GM12878 (cell line): Measurements from ENCODE around the gene GCM1. TPM values are rescaled to one million over a fixed set of nuclear protein-coding genes. Genes with fewer than 3 reads are reported as not detected.

Source experiments
- ATAC-seq: fragments of 200-7000 bp; cut with Tn5 transposase; 3 replicates; pipeline ENCODE4 v1.9.1; 2020; ENCODE audit warnings: mild to moderate bottlenecking, moderate library complexity
- Bru-seq: library from RNA; stranded (reverse); fragments of 400-500 nt; gene quantifications from one replicate; lab custom pipeline; 2021; lab: Mats Ljungman, UMichigan
- BruChase-seq, 2 experiments: library from RNA; stranded (reverse); fragments of 400-500 nt; gene quantifications; one replicate each; lab custom pipeline; 2021; lab: Mats Ljungman, UMichigan
- BruUV-seq: library from RNA; stranded (reverse); fragments of 400-500 nt; replicated peaks from 2 replicates; lab custom pipeline; 2021; lab: Mats Ljungman, UMichigan
- CTCF ChIA-PET: fragments of 300-600 bp; sonication (Branson Sonifier 250); formaldehyde crosslinking; extraction: SDS; loops from one replicate; lab custom pipeline; 2021; ENCODE audit warnings: inconsistent platforms; lab: Yijun Ruan, JAX
- POLR2A ChIA-PET: fragments of 350-600 bp; formaldehyde crosslinking; extraction: SDS; loops from one replicate; lab custom pipeline; 2021; ENCODE audit warnings: inconsistent platforms; lab: Charles Lee
- RAD21 ChIA-PET: fragments of 300-600 bp; sonication (Branson Sonifier 250); formaldehyde crosslinking; loops from one replicate; lab custom pipeline; 2023; ENCODE audit warnings: antibody characterized with exemption; ENCODE audit not compliant: unreplicated experiment; lab: Charles Lee
- SMC1A ChIA-PET: fragments of 300-600 bp; sonication (Branson Sonifier 250); formaldehyde crosslinking; loops from one replicate; lab custom pipeline; 2023; ENCODE audit not compliant: unreplicated experiment, uncharacterized antibody; lab: Charles Lee
- DNase-seq: peaks from one replicate; pipeline ENCODE4 v3.0.0-alpha.2; 2011; ENCODE audit warnings: low read depth, low spot score
- FAIRE-seq: peaks from 3 replicates; lab custom pipeline; 2011; peaks lifted over from hg19 to GRCh38; lab: Jason Lieb, UNC
- H2AFZ ChIP-seq: 2 replicates; pipeline ENCODE4 v1.6.0; 2011; ENCODE audit warnings: low read depth, low read length, control low read depth; ENCODE audit not compliant: control insufficient read depth
- H3K27ac ChIP-seq: 2 replicates; pipeline ENCODE4 v1.5.1; 2011; ENCODE audit warnings: control low read depth; ENCODE audit not compliant: control insufficient read depth, insufficient read depth
- H3K27me3 ChIP-seq, 2 experiments: replicated peaks in 1 of 2; 2 replicates each; pipeline versions ENCODE4 v1.6.0 to v1.6.1; 2011; ENCODE audit warnings: low read length in 1 of 2; ENCODE audit not compliant: control insufficient read depth in 2 of 2, insufficient read depth in 2 of 2
- H3K36me3 ChIP-seq, 2 experiments: 2 replicates each; pipeline ENCODE4 v1.5.1; 2011; ENCODE audit warnings: low read length in 1 of 2; ENCODE audit not compliant: control insufficient read depth in 2 of 2, insufficient read depth in 2 of 2
- H3K4me1 ChIP-seq: 2 replicates; pipeline ENCODE4 v1.6.1; 2011; ENCODE audit warnings: mild to moderate bottlenecking, low read length, moderate library complexity, mixed read lengths; ENCODE audit not compliant: control insufficient read depth, insufficient read depth
- H3K4me2 ChIP-seq: 2 replicates; pipeline ENCODE4 v1.6.0; 2011; ENCODE audit warnings: control low read depth; ENCODE audit not compliant: control insufficient read depth, insufficient read depth
- H3K4me3 ChIP-seq: fragments of 200-600 bp; sonication (generic); 2 replicates; pipeline ENCODE4 v1.5.1; 2016
- H3K79me2 ChIP-seq: 2 replicates; pipeline ENCODE4 v1.6.0; 2011; ENCODE audit warnings: low read length; ENCODE audit not compliant: control insufficient read depth, insufficient read depth
- H3K9ac ChIP-seq: 2 replicates; pipeline ENCODE4 v1.8.0; 2011; ENCODE audit warnings: low read length, control low read depth, mixed read lengths; ENCODE audit not compliant: control insufficient read depth, insufficient read depth
- H3K9me3 ChIP-seq: replicated peaks from 3 replicates; pipeline ENCODE4 v1.5.1; 2011; ENCODE audit warnings: mild to moderate bottlenecking, low read length; ENCODE audit not compliant: control insufficient read depth, insufficient read depth
- H4K20me1 ChIP-seq: 2 replicates; pipeline ENCODE4 v1.6.0; 2011; ENCODE audit not compliant: control insufficient read depth, insufficient read depth
- CBX3 ChIP-seq: fragments of 200-600 bp; sonication (generic); IDR thresholded peaks from 2 replicates; pipeline ENCODE4 v1.6.1; 2016; ENCODE audit warnings: low read depth, borderline replicate concordance
- CUX1 ChIP-seq: IDR thresholded peaks from 2 replicates; pipeline ENCODE4 v1.6.1; 2012; ENCODE audit warnings: improper control_type of control experiment, low read depth, low read length; ENCODE audit not compliant: insufficient replicate concordance
- DPF2 ChIP-seq: fragments of 450-650 bp; IDR thresholded peaks from 2 replicates; pipeline ENCODE4 v1.6.1; 2017; ENCODE audit warnings: mild to moderate bottlenecking
- HDAC2 ChIP-seq: fragments of 200-600 bp; sonication (generic); IDR thresholded peaks from 2 replicates; pipeline ENCODE4 v1.6.1; 2017
- HDAC6 ChIP-seq: fragments of 200-600 bp; sonication (generic); IDR thresholded peaks from one replicate; pipeline ENCODE4 v1.8.0; 2017; ENCODE audit warnings: antibody characterized with exemption; ENCODE audit not compliant: unreplicated experiment
- HDGF ChIP-seq: fragments of 450-650 bp; IDR thresholded peaks from 2 replicates; pipeline ENCODE4 v1.6.1; 2016; ENCODE audit warnings: antibody characterized with exemption
- JUNB ChIP-seq: IDR thresholded peaks from 2 replicates; pipeline ENCODE4 v1.6.1; 2016; ENCODE audit warnings: antibody characterized with exemption, mild to moderate bottlenecking
- JUND ChIP-seq: IDR thresholded peaks from 2 replicates; pipeline ENCODE4 v1.6.1; 2012; ENCODE audit warnings: low read depth, mild to moderate bottlenecking, low read length, improper control_type of control experiment, moderate library complexity
- MTA3 ChIP-seq: IDR thresholded peaks from 2 replicates; pipeline ENCODE4 v1.6.1; 2012; ENCODE audit warnings: low read length, inconsistent platforms, borderline replicate concordance
- MYC ChIP-seq: IDR thresholded peaks from 2 replicates; pipeline ENCODE4 v1.6.1; 2011; ENCODE audit warnings: mild to moderate bottlenecking, low read length, moderate library complexity, inconsistent platforms; ENCODE audit not compliant: insufficient read depth, insufficient replicate concordance, insufficient read length, severe bottlenecking
- NR2C2 ChIP-seq: IDR thresholded peaks from 2 replicates; pipeline ENCODE4 v1.6.1; 2011; ENCODE audit warnings: borderline replicate concordance, low read depth; ENCODE audit not compliant: control insufficient read depth, insufficient read length
- PAX8 ChIP-seq: fragments of 450-650 bp; IDR thresholded peaks from 2 replicates; pipeline ENCODE4 v1.6.1; 2017; ENCODE audit warnings: mild to moderate bottlenecking, moderate library complexity
- POLR2A ChIP-seq: IDR thresholded peaks from 2 replicates; pipeline ENCODE4 v1.6.1; 2011; ENCODE audit warnings: low read depth, mild to moderate bottlenecking, low read length
- POLR2AphosphoS5 ChIP-seq: IDR thresholded peaks from 2 replicates; pipeline ENCODE4 v1.6.1; 2011; ENCODE audit warnings: mild to moderate bottlenecking, low read length, inconsistent platforms
- SMAD5 ChIP-seq: IDR thresholded peaks from 2 replicates; pipeline ENCODE4 v1.6.1; 2016; ENCODE audit warnings: antibody characterized with exemption, low read depth
- TCF3 ChIP-seq: IDR thresholded peaks from 2 replicates; pipeline ENCODE4 v1.6.1; 2012; ENCODE audit warnings: low read depth, mild to moderate bottlenecking, low read length, borderline replicate concordance; ENCODE audit not compliant: insufficient read depth
- USF1 ChIP-seq: IDR thresholded peaks from 2 replicates; pipeline ENCODE4 v1.6.1; 2011; ENCODE audit warnings: borderline replicate concordance, low read depth, mild to moderate bottlenecking, moderate library complexity, mixed read lengths, low read length; ENCODE audit not compliant: insufficient read depth; ENCODE audit errors: extremely low read length
- WGBS: methylation state at CpG from one replicate; pipeline ENCODE4 v1.1.6; 2016; ENCODE audit warnings: low lambda C conversion rate; ENCODE audit not compliant: insufficient replicate concordance, insufficient coverage; ENCODE audit errors: missing lambda C conversion rate; 5-methylcytosine and 5-hydroxymethylcytosine counted together
- in situ Hi-C: fragments of 300-500 bp; cut with MboI; formaldehyde crosslinking; loops from 9 replicates; pipeline ENCODE4 v1.14.3; 2018; ENCODE audit warnings: mixed read lengths
- intact Hi-C: fragments of 100-400 bp; cut with micrococcal nuclease; formaldehyde crosslinking; loops from one replicate; pipeline ENCODE4 v1.14.2; 2022; ENCODE audit not compliant: unreplicated experiment
- long read RNA-seq, 2 experiments: library from polyadenylated mRNA; unstranded; transcript quantifications; one replicate each; pipeline ENCODE4 v2.0.0, GENCODE V29; 2019 to 2020
- polyA minus RNA-seq, 3 experiments: library from RNA; depleted of rRNA, polyadenylated mRNA; stranded (reverse); fragments of >200 nt; gene quantifications; 2 replicates each; pipeline ENCODE4 v1.2.3, GENCODE V29; 2011
- polyA plus RNA-seq, 11 experiments: library from polyadenylated mRNA; depleted of rRNA in 4 of 11; unstranded in 6 of 11; stranded (reverse) in 5 of 11; fragments of >200 nt; fragmentation: Nextera tagmentation in 4 of 11; fragmentation: Illumina TruSeq in 1 of 11; extraction: Ambion mirVana in 4 of 11; extraction: Trizol in 1 of 11; gene quantifications; 1 replicate in 1 of 11; 2 replicates in 10 of 11; pipeline versions ENCODE4 v1.2.1 to v1.2.3, GENCODE V29; 2011 to 2016; ENCODE audit warnings: inconsistent platforms in 2 of 11, missing spikeins in 2 of 11, low read depth in 1 of 11
- total RNA-seq, 4 experiments: library from RNA; depleted of rRNA in 3 of 4; stranded (reverse); fragments of >200 nt in 3 of 4; fragmentation: Illumina TruSeq in 1 of 4; extraction: Trizol in 1 of 4; gene quantifications; 2 replicates each; pipeline versions ENCODE4 v1.2.1 to v1.2.3, GENCODE V29; 2013 to 2021

GCM1 gene
- 0.32 TPM in 1 of 2 replicates, not detected in the other for total RNA-seq (2013; cell fraction: nucleolus; rRNA removed)
- total RNA-seq (2014; rRNA removed) (0.16 TPM in 1 of 2 replicates, not detected in the other), total RNA-seq (2014; rRNA removed; fragmentation: Illumina TruSeq; extraction: Trizol) (0.04 and 0.09 TPM in 2 replicates), total RNA-seq (2021) (0.11 TPM in 1 of 2 replicates, not detected in the other), polyA plus RNA-seq (2011; rRNA removed) (0.07 and 0.08 TPM in 2 replicates), polyA plus RNA-seq (2014; fragmentation: Illumina TruSeq; extraction: Trizol) (0.04 and 0.19 TPM in 2 replicates), polyA plus RNA-seq (2014; fragmentation: Nextera tagmentation; extraction: Ambion mirVana) (under 1 TPM in 1 of 2 experiments, not detected in 1; 0.05 TPM), polyA plus RNA-seq (2014; rRNA removed) (0.05 and 0.10 TPM in 2 replicates), polyA plus RNA-seq (2016; fragmentation: Nextera tagmentation; extraction: Ambion mirVana) (not detected), polyA minus RNA-seq (2011; rRNA and poly(A)+ RNA removed) (not detected in 2 replicates), Bru-seq, nascent RNA (percentile 19 among the genes with signal in this experiment), BruChase-seq, experiment 1, labeled RNA remaining after a 6-hour chase (percentile 37 among the genes with signal in this experiment), BruChase-seq, experiment 2, labeled RNA remaining after a 2-hour chase (percentile 32 among the genes with signal in this experiment)
- polyA plus RNA-seq (2011; ENCODE audit: low read depth) = not detected
- 0.03 and 0.07 TPM in 2 replicates for polyA plus RNA-seq (2011; cell fraction: cytosol; rRNA removed)
- polyA plus RNA-seq (2011; cell fraction: nucleus; rRNA removed) = 0.22 and 0.24 TPM in 2 replicates
- polyA plus RNA-seq (2012) = not detected in 2 replicates
- not detected in 2 replicates for polyA minus RNA-seq (2011; cell fraction: cytosol; rRNA and poly(A)+ RNA removed)
- polyA minus RNA-seq (2011; cell fraction: nucleus; rRNA and poly(A)+ RNA removed) = 0.12 TPM in 1 of 2 replicates, not detected in the other
- long read RNA-seq, experiment 1 = 0 reads
- long read RNA-seq, experiment 2 = 0 reads

- FAIRE-seq (no peak), DNase-seq (no peak), ATAC-seq (no peak)
- ChIA-PET RAD21 (no interaction called here), CTCF (no interaction called here), SMC1A (no interaction called here), POLR2A (no interaction called here)
- no peak within 1 kb of the TSS for H3K4me2 ChIP-seq
- in situ Hi-C loops (no loop called here), intact Hi-C loops (no loop called here)
- H3K27ac ChIP-seq = no peak within 1 kb of the TSS
- H3K9ac ChIP-seq = no peak within 1 kb of the TSS
- no peaks in the 10 kb centered on the region for H3K4me1 ChIP-seq
- 52% methylated on average over 5 of the region's 5 CpGs for WGBS
- H2AFZ ChIP-seq = no peak within 1 kb of the TSS
- H3K9me3 ChIP-seq = no peaks in the 10 kb centered on the region
- no peak within 1 kb of the TSS for H3K4me3 ChIP-seq
- BruUV-seq = no TSS peak
- H4K20me1 ChIP-seq = no peaks in the 10 kb centered on the region
- no peaks in the 10 kb centered on the region for H3K27me3 ChIP-seq
- no peaks in the 10 kb centered on the region for H3K79me2 ChIP-seq
- TF ChIP-seq MTA3 = no peak
- no peak for TF ChIP-seq CUX1
- no peak for TF ChIP-seq POLR2AphosphoS5
- TF ChIP-seq HDAC6 = no peak
- no peak for TF ChIP-seq HDGF
- TF ChIP-seq PAX8 = no peak
- no peak for TF ChIP-seq CBX3
- TF ChIP-seq POLR2A = no peak
- no peak for TF ChIP-seq HDAC2
- TF ChIP-seq USF1 = no peak
- TF ChIP-seq SMAD5 = no peak
- TF ChIP-seq NR2C2 = no peak
- TF ChIP-seq JUND = no peak
- TF ChIP-seq MYC = no peak
- TF ChIP-seq DPF2 = no peak
- no peak for TF ChIP-seq JUNB
- no peak for TF ChIP-seq TCF3
- no peaks in the 10 kb centered on the region for H3K36me3 ChIP-seq
Observed at GRCh38 chr6:53148684-53149083, at the start of gene GCM1. Gene GCM1 (minus strand): TSS chr6:53148841. CDS start chr6:53145632, 3,209 bp downstream.
